AG09309 (cell line): ENCODE data around the gene MEG3.

Experiments
- DNase-seq: peaks from one replicate; pipeline ENCODE4 v3.0.0-alpha.2; 2010; ENCODE audit warnings: low read depth
- H3K4me3 ChIP-seq: 2 replicates; pipeline ENCODE4 v1.5.1; 2011; ENCODE audit warnings: mild to moderate bottlenecking, low read depth, low read length, moderate library complexity; ENCODE audit not compliant: control insufficient read depth
- TF ChIP-seq, protein P1 (sequence below): IDR thresholded peaks from 2 replicates; pipeline ENCODE4 v1.5.1; 2011; ENCODE audit warnings: mild to moderate bottlenecking, low read depth, low read length, inconsistent platforms; ENCODE audit not compliant: insufficient read depth, control insufficient read depth; ENCODE audit errors: missing control alignments

MEG3 gene

DNA sequence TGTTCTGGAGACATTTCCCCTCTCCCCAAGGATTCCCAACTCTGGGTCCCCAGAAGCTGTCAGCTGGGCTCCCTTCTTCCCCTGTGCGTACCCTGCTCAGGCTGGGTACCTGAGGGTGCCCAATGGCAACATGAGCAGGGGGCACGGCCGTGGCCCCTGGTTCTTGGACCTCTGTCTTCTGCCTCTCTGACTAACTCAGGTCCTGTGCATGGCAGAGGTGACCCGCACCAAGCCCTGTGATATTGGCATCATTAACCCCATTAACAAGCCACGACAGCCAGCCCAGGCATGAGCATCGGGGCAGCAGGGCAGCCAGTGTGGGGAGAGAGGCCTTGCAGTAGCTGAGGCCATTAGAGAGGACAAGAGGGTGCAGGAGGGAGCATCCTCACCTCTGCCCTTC lies 49.2 kb downstream of the MEG3 start:
- TF ChIP-seq, protein P1, sequence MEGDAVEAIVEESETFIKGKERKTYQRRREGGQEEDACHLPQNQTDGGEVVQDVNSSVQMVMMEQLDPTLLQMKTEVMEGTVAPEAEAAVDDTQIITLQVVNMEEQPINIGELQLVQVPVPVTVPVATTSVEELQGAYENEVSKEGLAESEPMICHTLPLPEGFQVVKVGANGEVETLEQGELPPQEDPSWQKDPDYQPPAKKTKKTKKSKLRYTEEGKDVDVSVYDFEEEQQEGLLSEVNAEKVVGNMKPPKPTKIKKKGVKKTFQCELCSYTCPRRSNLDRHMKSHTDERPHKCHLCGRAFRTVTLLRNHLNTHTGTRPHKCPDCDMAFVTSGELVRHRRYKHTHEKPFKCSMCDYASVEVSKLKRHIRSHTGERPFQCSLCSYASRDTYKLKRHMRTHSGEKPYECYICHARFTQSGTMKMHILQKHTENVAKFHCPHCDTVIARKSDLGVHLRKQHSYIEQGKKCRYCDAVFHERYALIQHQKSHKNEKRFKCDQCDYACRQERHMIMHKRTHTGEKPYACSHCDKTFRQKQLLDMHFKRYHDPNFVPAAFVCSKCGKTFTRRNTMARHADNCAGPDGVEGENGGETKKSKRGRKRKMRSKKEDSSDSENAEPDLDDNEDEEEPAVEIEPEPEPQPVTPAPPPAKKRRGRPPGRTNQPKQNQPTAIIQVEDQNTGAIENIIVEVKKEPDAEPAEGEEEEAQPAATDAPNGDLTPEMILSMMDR: no peak
- no peak for DNase-seq
- no peak overlapping the region for H3K4me3 ChIP-seq

DNA sequence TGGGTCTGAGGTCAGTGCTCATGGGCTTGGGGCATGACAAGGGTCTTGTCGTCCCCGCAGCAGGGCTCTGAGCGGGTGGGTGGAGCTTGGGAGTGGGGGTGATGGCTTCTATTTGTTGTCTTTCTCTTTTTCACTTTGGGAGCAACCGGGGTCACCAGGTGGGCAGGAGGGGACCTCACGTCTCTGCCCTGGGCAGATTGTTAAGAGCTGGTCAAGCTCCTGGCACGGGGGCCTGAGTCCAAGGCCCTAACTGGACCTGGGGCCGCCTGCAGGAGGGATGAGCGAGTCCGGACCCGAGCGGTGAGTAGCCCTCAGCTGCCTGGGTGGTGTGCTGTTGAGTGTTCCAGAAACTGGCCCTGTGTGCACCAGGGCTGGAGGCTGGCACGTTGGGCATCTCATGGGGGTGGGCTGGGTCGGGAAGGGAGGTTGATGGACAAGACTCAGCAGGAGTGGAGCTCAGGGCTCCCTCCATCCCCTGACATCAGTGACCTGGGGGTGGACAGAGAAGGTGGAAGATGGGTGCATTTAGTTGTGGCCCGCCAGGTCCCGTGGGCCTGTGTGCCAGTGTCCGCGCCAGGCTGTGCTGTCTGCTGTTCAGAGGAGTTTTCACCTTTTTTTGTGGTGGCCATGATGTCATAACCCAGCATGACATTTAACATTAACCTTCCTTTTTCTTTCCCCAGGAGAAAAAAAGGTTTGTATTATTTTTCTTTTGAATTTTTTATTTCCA lies 50.1 kb downstream of the MEG3 start:
- no peak overlapping the region for H3K4me3 ChIP-seq
- DNase-seq: no peak
- TF ChIP-seq, protein P1: no peak

DNA sequence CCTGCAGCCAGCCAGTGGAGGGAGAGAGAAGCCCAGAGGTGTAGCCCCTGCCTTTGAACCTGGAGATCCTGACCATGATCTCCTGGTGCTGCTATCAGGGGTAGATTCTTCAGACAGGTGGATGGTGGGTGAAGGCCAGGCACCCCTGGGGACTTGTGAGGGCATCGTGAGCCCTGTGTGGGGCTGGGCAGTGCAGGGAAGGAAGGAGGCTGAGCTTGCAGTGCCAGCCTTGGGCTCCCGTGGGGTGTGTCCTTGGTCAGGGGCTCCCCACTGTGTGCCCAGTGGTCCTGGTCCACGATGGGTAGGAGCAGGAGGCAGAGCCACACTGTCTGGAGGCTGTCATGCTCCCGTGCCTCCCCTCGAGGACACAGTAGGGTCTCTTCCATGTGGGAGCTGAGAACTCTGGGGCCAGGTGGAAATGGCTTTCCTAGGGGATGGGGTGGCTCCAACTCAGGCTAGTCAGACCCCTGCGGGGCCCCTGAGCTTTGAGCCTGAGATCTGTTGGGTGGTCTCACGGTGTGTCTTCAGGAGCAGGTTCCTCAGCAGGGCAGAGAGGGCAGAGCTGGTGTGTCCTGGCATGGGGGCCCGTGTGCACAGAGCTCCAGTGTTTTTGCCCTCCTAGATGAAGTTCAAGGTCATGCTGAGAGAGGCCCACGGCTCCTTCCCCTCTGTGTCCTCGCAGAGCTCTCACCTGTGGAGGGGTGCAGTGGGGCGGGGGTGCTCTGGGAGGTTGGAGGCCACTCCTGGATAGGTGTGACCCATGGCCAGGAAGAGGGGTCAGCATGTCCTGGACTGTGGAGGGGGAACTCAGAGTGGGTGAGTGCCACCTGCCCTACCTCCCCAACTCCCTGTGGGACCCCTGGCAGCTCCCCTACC lies 52.6 kb downstream of the MEG3 start:
- no peak overlapping the region for H3K4me3 ChIP-seq
- TF ChIP-seq, protein P1: no peak
- DNase-seq: no peak

DNA sequence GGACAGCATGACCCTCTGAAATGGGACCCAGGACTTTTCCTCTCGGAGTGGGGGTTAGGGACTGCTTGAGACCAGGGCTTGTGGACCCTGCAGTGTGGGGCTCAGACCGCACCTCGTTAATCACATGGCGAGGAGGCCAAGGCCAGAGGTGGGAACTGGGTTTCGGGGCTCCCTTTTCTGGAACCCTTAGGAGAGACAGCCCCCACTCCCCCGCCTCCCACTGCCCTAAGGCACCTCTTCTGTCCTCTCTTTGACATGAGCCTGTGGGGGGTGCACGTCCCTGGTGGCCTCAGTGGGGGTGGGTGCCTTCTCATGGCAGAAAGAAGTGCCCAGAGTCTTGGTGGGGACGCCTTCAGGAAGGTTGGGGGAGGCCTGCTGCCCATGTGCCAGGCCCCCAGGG lies 53.3 kb downstream of the MEG3 start:
- no peak for DNase-seq
- TF ChIP-seq, protein P1: no peak
- H3K4me3 ChIP-seq: no peak overlapping the region

DNA sequence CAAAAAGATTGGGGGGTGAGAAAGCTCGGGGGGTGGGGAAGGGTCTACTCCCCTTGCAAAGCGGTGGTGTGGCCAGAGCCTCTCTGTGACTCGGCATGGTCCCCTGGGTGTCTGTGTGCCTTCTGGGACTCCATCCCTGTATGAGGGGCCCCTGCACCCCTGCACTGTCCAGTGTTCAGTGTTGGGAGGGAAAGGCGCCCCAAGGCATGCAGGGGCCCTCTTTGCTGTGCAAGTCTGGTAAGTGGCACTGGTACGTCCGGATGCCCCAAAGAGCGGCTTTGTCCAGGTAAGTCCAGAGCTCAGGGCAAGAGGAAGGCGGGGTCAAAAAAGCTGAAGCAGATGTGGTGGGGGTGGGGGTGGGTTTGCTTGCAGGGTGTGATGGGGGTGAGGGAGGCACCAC lies 53.9 kb downstream of the MEG3 start:
- no peak for DNase-seq
- TF ChIP-seq, protein P1: no peak

DNA sequence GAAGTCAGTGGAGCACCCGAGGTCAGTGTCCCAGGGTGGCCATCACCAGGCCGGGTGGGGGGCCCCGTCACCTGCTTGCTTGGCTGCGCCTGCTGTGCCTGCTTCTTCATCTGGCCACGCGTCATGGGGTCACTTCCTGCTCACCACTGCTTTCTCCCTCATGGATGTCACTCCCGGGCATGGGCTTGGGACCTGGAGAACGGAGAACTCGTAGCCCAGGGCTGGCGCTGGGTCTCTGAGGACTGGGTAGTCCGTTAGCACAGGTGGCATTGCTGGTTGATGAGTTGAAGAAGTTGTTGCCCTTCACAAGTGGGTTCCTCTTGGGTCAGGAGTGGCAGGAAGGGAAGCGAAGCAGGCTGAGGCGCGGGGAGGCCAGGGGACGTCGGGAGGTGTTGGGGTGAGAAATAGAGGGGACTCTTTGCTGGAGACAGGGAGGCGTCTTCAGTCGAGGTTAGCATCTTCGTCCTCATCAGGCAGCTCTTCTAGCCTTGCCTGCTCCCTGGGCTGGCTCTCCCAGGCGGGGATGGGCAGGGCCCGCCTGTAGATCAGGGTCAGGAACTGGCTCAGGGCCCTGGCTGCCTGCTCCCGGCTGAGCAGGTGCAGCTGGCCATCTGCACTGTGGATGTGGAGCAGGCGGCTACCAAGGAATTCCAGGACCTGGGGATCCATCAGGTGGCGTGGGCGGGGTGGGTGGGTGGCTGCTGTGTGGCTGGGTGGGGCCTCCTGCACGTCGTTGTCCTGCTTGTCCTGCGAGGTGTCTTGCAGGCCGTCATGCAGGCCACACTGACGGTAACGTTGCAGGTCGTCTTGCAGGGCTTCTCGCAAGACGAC lies 54.6 kb downstream of the MEG3 start:
- H3K4me3 ChIP-seq: no peak overlapping the region
- DNase-seq: no peak
- TF ChIP-seq, protein P1: no peak

More for the DNA sequence above, 53.9 kb downstream of the MEG3 start:
- H3K4me3 ChIP-seq: no peak overlapping the region
